ENCODE data around the gene PCDHGA12.
"Not testable (repeated sequence)": the region's sequence is repeated elsewhere in the genome, so short reads cannot be mapped to it uniquely, and the experiment has no call there.

PCDHGA12 gene

DNA sequence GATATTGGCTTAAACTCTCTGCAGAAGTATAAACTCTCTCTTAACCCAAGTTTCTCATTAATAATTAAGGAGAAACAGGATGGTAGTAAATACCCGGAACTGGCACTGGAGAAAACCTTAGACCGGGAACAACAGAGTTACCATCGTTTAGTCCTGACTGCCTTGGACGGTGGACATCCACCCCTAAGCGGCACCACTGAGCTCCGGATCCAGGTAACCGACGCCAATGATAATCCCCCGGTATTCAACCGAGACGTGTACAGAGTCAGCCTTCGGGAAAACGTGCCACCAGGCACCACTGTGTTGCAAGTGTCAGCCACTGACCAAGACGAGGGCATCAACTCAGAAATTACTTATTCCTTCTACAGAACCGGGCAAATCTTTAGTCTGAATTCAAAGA, 31.7 kb upstream of the PCDHGA12 start:
- DNase-seq, result no peak
- TF ChIP-seq POLR2A (IDR thresholded peaks at IDR 0.05; ENCODE audit: low read length) (no peak), GATA1 (IDR thresholded peaks at IDR 0.05; ENCODE audit: low read depth, low read length) (no peak)

DNA sequence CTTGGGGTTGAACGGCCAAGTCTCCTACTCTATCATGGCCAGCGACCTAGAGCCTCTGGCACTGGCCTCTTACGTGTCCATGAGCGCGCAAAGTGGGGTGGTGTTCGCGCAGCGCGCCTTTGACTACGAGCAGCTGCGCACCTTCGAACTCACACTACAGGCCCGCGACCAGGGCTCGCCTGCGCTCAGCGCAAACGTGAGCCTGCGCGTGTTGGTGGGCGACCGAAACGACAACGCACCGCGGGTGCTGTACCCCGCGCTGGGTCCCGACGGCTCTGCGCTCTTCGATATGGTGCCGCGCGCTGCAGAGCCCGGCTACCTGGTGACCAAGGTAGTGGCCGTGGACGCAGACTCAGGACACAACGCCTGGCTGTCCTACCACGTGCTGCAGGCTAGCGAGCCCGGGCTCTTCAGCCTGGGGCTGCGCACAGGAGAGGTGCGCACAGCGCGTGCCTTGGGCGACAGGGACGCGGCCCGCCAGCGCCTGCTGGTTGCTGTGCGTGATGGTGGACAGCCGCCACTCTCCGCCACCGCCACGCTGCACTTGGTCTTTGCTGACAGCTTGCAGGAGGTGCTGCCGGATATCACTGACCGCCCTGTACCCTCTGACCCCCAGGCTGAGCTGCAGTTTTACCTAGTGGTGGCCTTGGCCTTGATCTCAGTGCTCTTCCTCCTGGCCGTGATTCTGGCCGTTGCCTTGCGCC, 30.6 kb upstream of the PCDHGA12 start:
- no peak for DNase-seq
- TF ChIP-seq GATA1 (IDR thresholded peaks at IDR 0.05; ENCODE audit: low read depth, low read length) (no peak), POLR2A (IDR thresholded peaks at IDR 0.05; ENCODE audit: low read length) (no peak)

DNA sequence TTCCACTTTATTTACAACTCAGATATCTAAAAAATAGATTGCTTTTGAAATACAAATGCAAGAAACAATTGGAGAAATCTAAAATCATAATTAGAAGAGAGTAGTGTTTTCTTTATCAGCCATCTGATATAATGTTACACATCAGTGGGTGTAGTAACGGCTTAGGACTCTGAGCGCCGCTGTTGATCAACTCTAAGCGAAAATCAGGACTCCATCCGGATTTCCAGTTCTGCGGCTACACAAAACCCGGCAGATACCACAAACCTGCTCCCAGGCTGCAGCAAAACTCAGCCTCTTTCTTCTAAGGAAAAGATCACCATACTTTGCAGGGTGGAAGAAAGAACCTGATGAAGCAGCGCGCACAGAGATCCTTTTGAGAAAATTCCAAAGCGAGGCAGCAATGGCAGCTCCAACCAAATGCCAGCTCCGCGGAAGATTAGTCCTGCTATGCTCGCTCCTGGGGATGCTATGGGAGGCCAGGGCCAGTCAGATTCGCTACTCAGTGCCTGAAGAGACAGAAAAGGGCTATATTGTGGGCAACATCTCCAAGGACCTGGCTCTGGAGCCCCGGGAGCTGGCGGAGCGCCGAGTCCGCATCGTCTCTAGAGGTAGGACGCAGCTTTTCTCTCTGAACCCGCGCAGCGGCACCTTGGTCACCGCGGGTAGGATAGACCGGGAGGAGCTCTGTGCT, 27.6 kb upstream of the PCDHGA12 start, which contains the start of gene PCDHGA9:
PCDHGA9 (plus strand) TSS at position 226 of the 691 bp plus-strand sequence; CDS start at position 401, 175 bp downstream.
- DNase-seq, result peak in 1 of 2 experiments; percentile 10
- TF ChIP-seq POLR2A (IDR thresholded peaks at IDR 0.05; ENCODE audit: low read length) (no peak), GATA1 (IDR thresholded peaks at IDR 0.05; ENCODE audit: low read depth, low read length) (no peak)

DNA sequence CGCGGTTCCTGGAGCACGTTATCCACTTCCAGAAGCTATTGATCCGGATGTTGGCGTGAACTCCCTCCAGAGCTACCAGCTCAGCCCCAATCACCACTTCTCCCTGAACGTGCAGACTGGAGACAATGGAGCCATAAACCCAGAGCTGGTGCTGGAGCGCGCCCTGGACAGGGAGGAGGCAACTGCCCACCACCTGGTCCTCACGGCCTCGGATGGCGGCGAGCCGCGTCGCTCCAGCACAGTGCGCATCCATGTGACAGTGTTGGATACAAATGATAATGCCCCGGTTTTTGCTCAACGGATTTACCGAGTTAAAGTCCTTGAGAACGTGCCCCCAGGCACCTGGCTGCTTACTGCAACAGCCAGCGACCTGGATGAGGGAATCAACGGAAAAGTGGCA, 26.9 kb upstream of the PCDHGA12 start:
- TF ChIP-seq POLR2A (IDR thresholded peaks at IDR 0.05; ENCODE audit: low read length) (no peak), GATA1 (IDR thresholded peaks at IDR 0.05; ENCODE audit: low read depth, low read length) (no peak)
- no peak for DNase-seq

DNA sequence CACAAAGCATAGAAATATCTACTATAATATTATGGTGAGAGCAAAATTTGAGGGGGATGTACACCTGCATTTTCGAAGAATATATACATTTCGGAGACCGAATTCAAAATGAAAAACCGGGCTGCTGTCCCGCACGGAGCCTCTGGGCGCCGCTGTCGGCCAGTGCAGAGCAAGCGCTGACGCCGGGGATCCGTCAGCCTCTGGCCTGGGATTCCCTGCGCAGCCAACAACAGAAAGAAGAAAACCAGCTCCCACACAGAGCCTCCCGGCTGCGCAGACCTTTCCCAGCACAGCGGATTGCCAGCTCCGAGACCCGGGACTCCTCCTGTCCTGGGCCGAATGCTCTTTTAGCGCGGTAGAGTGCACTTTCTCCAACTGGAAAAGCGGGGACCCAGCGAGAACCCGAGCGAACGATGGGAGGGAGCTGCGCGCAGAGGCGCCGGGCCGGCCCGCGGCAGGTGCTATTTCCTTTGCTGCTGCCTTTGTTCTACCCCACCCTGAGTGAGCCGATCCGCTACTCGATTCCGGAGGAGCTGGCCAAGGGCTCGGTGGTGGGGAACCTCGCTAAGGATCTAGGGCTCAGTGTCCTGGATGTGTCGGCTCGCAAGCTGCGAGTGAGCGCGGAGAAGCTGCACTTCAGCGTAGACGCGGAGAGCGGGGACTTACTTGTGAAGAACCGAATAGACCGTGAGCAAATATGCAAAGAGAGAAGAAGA, 22.4 kb upstream of the PCDHGA12 start, which contains the start of gene PCDHGB6:
PCDHGB6 (plus strand) TSS at position 232 of the 716 bp plus-strand sequence; CDS start at position 414, 182 bp downstream.
- peak; percentile 31 to 45 for DNase-seq

DNA sequence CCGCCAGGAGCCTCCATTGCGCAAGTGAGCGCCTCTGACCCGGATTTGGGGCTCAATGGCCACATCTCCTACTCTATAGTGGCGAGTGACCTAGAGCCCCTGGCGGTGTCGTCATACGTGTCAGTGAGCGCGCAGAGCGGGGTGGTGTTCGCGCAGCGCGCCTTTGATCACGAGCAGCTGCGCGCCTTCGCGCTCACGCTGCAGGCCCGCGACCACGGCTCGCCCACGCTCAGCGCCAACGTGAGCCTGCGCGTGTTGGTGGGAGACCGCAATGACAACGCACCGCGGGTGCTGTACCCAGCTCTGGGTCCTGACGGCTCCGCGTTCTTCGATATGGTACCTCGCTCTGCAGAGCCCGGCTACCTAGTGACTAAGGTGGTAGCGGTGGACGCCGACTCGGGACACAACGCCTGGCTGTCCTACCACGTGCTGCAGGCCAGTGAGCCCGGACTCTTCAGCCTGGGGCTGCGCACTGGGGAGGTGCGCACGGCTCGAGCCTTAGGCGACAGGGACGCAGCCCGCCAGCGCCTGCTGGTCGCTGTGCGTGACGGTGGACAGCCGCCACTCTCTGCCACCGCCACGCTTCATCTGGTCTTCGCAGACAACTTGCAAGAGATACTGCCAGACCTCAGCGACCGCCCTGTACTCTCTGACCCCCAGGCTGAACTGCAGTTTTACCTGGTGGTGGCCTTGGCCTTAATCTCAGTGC, 20.6 kb upstream of the PCDHGA12 start:
- no peak for DNase-seq
- no peak for TF ChIP-seq GATA1 (IDR thresholded peaks at IDR 0.05; ENCODE audit: low read depth, low read length)
- TF ChIP-seq POLR2A (IDR thresholded peaks at IDR 0.05; ENCODE audit: low read length), result no peak

DNA sequence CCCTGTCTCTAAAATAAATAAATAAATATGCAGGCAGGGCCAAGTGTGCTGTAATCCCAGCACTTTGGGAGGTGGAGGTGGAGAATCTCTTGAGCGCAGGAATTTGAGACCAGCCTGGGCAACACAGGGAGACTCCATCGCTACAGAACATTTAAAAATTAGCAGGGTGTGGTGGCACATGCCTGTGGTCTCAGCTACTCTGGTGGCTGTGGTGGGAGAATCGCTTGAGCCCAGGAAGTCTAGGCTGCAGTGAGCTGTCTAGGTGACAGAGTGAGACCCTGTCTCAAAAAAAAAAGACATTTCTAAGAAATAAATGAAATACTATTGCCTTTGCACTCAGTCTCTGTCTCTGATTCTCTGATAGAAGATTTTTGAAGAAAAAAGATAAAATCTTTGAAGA, 18.7 kb upstream of the PCDHGA12 start:
- TF ChIP-seq POLR2A (IDR thresholded peaks at IDR 0.05; ENCODE audit: low read length), result no peak

DNA sequence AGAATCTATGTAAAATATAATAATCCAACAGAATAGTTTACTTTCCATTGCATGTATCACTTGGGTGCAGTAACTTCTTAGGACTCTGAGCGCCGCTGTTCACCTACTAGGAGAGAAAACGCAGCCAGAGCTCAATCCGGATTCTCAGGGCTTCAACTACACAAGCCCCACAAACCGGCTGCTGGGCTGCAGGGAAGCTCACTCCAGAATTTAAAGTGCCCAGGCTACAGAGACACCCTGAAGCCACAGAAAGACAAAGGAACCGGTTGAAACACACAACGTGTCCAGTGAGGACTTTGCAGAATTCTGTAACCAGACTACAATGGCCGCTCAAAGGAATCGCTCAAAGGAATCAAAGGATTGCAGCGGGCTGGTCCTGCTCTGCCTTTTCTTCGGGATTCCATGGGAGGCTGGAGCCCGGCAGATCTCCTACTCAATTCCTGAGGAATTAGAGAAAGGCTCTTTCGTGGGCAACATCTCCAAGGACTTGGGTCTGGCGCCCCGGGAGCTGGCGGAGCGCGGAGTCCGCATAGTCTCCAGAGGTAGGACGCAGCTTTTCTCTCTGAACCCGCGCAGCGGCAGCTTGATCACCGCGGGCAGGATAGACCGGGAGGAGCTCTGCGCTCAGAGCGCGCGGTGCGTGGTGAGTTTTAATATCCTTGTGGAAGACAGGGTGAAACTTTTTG, 17.3 kb upstream of the PCDHGA12 start, which contains the start of gene PCDHGA10:
PCDHGA10 (plus strand) TSS at position 134 of the 686 bp plus-strand sequence; CDS start at position 323, 189 bp downstream.
- DNase-seq, result peak; percentile 51 to 60

More for the DNA sequence above, 18.7 kb upstream of the PCDHGA12 start:
- DNase-seq, result no peak

DNA sequence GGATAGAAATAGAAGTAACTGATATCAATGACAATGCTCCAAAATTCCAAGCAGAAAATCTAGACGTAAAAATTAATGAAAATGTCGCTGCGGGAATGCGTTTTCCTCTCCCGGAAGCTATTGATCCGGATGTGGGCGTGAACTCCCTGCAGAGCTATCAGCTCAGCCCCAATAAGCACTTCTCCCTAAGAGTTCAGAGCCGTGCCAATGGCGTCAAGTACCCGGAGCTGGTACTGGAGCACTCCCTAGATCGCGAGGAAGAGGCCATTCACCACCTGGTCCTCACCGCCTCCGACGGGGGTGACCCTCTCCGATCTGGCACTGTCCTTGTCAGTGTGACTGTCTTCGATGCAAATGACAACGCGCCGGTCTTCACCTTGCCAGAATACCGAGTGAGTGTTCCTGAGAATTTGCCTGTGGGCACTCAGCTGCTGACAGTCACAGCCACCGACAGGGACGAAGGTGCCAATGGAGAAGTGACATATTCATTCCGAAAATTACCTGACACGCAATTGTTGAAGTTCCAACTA, 16.7 kb upstream of the PCDHGA12 start:
- TF ChIP-seq GATA1 (IDR thresholded peaks at IDR 0.05; ENCODE audit: low read depth, low read length), result no peak
- TF ChIP-seq POLR2A (IDR thresholded peaks at IDR 0.05; ENCODE audit: low read length), result no peak
- DNase-seq, result no peak

More for the DNA sequence above, 17.3 kb upstream of the PCDHGA12 start, which contains the start of gene PCDHGA10:
- no peak for TF ChIP-seq GATA1 (IDR thresholded peaks at IDR 0.05; ENCODE audit: low read depth, low read length)
- no peak for TF ChIP-seq POLR2A (IDR thresholded peaks at IDR 0.05; ENCODE audit: low read length)

DNA sequence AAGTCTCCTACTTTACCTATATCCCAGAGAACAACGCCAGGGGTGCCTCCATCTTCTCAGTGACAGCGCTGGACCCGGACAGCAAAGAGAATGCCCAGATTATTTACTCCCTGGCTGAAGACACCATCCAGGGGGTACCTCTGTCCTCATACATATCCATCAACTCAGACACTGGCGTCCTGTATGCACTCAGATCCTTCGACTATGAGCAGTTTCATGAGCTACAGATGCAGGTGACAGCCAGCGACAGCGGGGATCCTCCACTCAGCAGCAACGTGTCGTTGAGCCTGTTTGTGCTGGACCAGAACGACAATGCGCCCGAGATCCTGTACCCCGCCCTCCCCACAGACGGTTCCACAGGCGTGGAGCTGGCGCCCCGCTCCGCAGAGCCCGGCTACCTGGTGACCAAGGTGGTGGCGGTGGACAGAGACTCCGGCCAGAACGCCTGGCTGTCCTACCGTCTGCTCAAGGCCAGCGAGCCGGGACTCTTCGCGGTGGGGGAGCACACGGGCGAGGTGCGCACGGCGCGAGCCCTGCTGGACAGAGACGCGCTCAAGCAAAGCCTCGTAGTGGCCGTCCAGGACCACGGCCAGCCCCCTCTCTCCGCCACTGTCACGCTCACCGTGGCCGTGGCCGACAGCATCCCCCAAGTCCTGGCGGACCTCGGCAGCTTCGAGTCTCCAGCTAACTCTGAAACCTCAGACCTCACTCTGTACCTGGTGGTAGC, 15.6 kb upstream of the PCDHGA12 start:
- not testable (repeated sequence) for DNase-seq

DNA sequence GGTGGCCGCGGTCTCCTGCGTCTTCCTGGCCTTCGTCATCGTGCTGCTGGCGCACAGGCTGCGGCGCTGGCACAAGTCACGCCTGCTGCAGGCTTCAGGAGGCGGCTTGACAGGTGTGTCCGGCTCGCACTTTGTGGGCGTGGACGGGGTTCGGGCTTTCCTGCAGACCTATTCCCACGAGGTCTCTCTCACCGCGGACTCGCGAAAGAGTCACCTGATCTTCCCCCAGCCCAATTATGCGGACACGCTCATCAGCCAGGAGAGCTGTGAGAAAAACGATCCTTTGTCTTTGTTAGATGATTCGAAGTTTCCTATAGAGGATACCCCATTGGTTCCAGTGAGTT, 15.1 kb upstream of the PCDHGA12 start:
- DNase-seq, result not testable (repeated sequence)

DNA sequence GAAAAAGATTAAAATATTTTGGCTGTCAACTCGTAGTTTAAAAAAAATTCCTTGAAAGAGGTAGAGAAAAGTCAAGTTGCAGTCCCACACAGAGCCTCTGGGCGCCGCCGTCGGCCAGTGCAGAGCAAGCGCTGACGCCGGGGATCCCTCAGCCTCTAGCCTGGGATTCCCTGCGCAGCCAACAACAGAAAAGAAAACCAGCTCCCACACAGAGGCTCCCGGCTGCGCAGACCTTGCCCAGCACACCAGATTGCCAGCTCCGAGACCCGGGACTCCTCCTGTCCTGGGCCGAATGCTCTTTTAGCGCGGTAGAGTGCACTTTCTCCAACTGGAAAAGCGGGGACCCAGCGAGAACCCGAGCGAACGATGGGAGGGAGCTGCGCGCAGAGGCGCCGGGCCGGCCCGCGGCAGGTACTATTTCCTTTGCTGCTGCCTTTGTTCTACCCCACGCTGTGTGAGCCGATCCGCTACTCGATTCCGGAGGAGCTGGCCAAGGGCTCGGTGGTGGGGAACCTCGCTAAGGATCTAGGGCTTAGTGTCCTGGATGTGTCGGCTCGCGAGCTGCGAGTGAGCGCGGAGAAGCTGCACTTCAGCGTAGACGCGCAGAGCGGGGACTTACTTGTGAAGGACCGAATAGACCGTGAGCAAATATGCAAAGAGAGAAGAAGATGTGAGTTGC, 12.7 kb upstream of the PCDHGA12 start, which contains the start of gene PCDHGB7:
PCDHGB7 (plus strand) TSS at position 184 of the 679 bp plus-strand sequence; CDS start at position 367, 183 bp downstream.
- DNase-seq, result peak; percentile 63 to 73

Data from erythroblast (primary cell).